K562 treated with DMSO at 1 percent for 48 hours (cell line): ENCODE data around the gene ECSCR. TPM values are rescaled to one million over a fixed set of nuclear protein-coding genes. Genes with fewer than 3 reads are reported as not detected.

ENCODE experiments used
- total RNA-seq: library from RNA; unstranded; fragments of 300-600 nt; gene quantifications from 2 replicates; pipeline ENCODE4 v1.2.3, GENCODE V29; 2022; ENCODE audit warnings: low replicate concordance; ENCODE audit errors: extremely low read depth

Gene ECSCR
- total RNA-seq, result not detected in 2 replicates

GRCh38 chr5:139462586-139463276, at the start of gene ECSCR:
Gene ECSCR, minus strand, starts transcription at chr5:139462743. Its CDS starts 73 bp downstream, at chr5:139462670.

GRCh38 chr5:139482050-139482889, 19.7 kb upstream of the ECSCR start, which contains the start of gene STING1:
Gene STING1, minus strand, starts transcription at chr5:139482758. Its CDS starts 1,054 bp downstream, at chr5:139481704.

GRCh38 chr5:139470821-139471300, 8.3 kb upstream of the ECSCR start, which contains the start of gene SMIM33:
Gene SMIM33, plus strand, starts transcription at chr5:139471004. Its CDS starts 118 bp downstream, at chr5:139471122.

GRCh38 chr5:139439013-139439903, 23.3 kb downstream of the ECSCR start, which contains the start of gene DNAJC18:
Gene DNAJC18, minus strand, starts transcription at chr5:139439525. Its CDS starts 80 bp downstream, at chr5:139439445.

GRCh38 chr5:139403787-139404483, 58.6 kb downstream of the ECSCR start, which contains the start of gene SPATA24:
Gene SPATA24, minus strand, starts transcription at chr5:139404089. Its CDS starts 29 bp downstream, at chr5:139404060.

Other genes with a start within 250 kb of the ECSCR start
- not detected in 2 replicates for gene MATR3, start 169.0 kb downstream of the ECSCR start, total RNA-seq
- gene PAIP2, start 120.9 kb downstream of the ECSCR start, total RNA-seq, result not detected in 2 replicates
- gene SLC23A1, start 79.4 kb downstream of the ECSCR start, total RNA-seq, result not detected in 2 replicates
- gene MZB1, start 72.8 kb downstream of the ECSCR start, total RNA-seq, result not detected in 2 replicates
- gene PROB1, start 67.6 kb downstream of the ECSCR start, total RNA-seq, result not detected in 2 replicates
- not detected in 2 replicates for gene SPATA24, start 58.7 kb downstream of the ECSCR start, total RNA-seq
- gene DNAJC18, start 23.2 kb downstream of the ECSCR start, total RNA-seq, result not detected in 2 replicates
- not detected in 2 replicates for gene SMIM33, start 8.3 kb upstream of the ECSCR start, total RNA-seq
- gene STING1, start 20.0 kb upstream of the ECSCR start, total RNA-seq, result not detected in 2 replicates
- gene UBE2D2, start 98.6 kb upstream of the ECSCR start, total RNA-seq, result not detected in 2 replicates
- gene CXXC5, start 185.6 kb upstream of the ECSCR start, total RNA-seq, result not detected in 2 replicates